ENCODE measurements around the gene SETD7.

DNA sequence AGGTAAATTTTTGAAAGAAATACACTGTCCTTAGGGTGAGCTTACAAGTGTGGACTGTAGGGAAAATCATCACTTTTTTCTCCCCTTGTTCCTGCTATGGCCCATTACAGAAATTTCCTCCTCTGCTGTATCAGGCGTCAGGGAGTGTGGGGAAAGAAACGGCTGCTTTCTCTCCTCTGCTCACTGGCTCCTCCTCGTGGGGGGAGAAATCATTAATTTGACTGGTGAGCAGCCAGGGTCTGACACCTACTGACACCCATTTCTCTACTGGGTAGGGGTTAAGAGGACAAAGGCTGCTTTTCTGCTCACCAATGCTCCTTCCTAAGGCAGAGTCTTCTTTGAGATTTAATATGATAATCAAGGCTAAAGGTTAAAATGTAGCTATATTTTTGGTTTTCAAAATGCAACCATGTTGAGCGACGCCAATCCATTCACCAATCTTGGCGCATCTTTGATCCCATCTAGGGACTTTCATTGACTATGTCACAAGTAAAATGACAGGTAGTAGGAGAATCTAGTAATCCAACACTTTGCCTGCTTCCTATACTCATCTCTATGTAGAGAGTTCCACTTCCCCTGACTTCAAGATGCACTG lies 25.1 kb downstream of the SETD7 start:
- TF ChIP-seq ARNT (IDR thresholded peaks at IDR 0.05), result no peak
- TF ChIP-seq, protein P1, sequence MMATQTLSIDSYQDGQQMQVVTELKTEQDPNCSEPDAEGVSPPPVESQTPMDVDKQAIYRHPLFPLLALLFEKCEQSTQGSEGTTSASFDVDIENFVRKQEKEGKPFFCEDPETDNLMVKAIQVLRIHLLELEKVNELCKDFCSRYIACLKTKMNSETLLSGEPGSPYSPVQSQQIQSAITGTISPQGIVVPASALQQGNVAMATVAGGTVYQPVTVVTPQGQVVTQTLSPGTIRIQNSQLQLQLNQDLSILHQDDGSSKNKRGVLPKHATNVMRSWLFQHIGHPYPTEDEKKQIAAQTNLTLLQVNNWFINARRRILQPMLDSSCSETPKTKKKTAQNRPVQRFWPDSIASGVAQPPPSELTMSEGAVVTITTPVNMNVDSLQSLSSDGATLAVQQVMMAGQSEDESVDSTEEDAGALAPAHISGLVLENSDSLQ (IDR thresholded peaks at IDR 0.05), result no peak
- TF ChIP-seq NFRKB (IDR thresholded peaks at IDR 0.05), result no peak

Measured in HEK293T (cell line).